KBM-7 (cell line): Measurements from ENCODE around the gene GRIN2A.

Experiments used
- DNase-seq: peaks from one replicate; pipeline ENCODE4 v3.0.0-alpha.2; 2015
- in situ Hi-C: fragments of 300-500 bp; cut with MboI; formaldehyde crosslinking; loops from 2 replicates; pipeline ENCODE4 v1.14.3; 2020; ENCODE audit warnings: low sequenced_read_pairs, low pct_unique_long_range_greater_than_20kb, mixed read lengths

GRIN2A gene

GRCh38 chr16:10065019-10065418 is 117.2 kb downstream of the GRIN2A start:
- no peak for DNase-seq
- in situ Hi-C loops: no loop called here

DNA sequence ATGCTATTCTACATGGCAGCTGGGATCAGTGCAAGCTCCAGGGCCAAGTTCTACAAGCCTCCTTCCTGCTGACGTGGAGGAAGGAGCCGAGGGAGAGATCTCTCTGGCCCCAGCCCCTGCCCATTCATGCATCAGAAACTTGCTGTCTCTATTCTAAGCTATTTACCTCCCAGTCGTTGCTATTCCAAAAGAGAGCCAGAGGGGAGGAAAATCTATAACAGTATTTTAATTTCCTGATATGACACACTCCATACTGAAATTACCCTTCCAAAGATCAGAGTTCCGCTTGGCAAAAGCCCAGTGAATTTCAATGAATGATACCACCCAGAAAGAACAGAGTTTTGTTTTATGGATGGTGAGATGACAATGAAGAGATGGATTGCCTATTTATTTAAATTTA is 133.4 kb downstream of the GRIN2A start:
- in situ Hi-C loops: no loop called here
- no peak for DNase-seq

GRCh38 chr16:10045947-10046346 is 136.3 kb downstream of the GRIN2A start:
- DNase-seq: no peak
- in situ Hi-C loops: no loop called here

DNA sequence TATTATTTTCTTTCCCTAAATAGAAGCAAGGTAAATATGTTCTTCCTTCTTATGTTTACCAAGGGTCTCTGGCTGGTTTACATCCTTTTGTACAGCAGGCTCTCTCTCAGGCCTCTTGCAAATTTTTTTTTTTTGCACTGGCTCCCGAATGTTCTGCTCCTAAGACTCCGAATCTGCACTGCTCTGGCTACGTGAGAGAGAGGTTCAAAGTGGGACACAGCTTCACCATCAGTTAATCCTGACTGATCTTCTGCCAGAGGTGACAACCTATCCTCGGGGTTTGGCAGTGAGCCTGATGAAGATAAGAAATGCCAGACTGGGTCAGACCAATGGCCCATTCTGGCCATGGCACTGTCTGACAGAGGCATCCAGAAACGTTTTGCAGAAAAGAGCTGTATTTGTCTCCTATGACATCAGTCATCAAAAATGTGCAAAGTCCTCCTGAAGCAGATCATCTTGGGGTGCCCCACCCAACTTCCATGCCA is 136.9 kb downstream of the GRIN2A start:
- DNase-seq: no peak
- in situ Hi-C loops: no loop called here

DNA sequence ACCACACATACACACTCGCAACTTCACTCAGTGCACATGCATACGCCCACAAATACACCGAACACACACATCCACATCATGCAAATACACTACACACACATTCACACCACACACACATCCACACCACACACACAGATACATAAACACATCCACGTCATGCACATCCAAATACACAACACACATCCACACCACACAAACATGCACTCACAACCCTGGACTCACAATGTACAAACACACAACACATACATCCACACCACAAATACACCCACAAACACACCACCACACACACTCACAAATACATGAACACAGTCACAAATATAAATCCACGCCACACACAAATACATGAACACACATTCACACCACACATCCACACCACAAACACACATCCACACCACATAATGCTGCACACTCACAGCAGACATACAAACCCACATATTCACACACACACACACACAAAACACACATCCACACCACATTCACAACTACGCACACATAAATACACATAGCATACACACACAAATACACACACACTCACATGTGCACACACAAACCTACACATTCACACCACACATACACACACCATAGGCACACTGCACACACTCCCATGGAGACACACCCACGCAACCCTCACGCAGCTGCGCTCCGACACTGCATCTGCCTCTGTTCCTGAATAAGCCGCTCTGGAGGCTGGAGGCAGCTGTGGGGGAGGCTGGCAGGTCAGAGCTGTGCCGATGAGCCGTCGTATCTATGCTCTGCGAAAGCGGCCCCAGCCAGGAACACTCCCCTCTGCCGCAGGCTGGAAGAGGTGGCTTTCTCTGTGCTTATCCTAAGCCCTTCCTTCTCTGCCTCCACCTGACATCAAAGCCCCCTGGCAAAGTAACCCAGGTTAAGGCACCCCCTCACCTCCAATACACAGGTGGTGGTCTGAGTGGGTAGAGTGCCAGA is 141.8 kb downstream of the GRIN2A start:
- no peak for DNase-seq
- in situ Hi-C loops: no loop called here

- DNase-seq: peak; percentile 3
- in situ Hi-C loops: no loop called here
Measured at GRCh38 chr16:10039220-10040096, 142.8 kb downstream of the GRIN2A start.

DNA sequence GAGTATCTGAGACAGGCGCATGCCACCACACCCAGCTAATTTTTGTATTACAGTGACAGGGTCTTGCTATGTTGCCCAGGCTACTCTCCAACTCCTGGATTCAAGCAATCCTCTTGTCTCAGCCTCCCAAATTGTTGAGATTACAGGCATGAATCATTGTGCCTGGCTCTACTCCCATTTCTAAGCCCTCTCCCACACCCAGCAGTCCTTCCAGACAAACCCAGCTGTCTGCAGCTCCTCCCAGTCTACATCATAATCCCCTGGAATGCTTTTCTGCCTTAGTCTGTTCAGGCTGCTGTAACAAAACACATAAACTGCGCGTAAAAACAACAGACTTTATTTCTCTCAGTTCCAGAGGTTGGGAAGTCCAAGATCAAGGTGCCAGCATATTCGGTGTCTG is 144.5 kb downstream of the GRIN2A start:
- no peak for DNase-seq
- in situ Hi-C loops: no loop called here

DNA sequence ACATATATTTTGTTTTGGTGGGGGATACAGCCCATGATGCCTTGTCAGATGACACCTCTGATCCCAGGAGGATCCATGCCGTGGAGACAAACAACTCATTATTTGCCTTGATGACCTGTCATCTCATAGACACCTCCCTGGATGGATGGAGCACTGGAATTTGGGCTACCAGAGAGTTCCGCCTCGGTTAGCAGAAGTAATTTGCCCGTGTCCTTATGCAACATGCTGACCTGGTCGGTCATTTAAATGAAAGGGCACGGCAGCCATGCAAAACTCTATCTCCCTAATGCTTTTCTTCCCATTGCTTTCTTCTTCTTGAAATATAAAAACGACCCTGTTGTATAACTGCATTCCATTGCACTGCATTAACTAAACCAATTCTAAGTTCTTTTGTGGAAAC is 145.3 kb downstream of the GRIN2A start:
- in situ Hi-C loops: no loop called here

DNA sequence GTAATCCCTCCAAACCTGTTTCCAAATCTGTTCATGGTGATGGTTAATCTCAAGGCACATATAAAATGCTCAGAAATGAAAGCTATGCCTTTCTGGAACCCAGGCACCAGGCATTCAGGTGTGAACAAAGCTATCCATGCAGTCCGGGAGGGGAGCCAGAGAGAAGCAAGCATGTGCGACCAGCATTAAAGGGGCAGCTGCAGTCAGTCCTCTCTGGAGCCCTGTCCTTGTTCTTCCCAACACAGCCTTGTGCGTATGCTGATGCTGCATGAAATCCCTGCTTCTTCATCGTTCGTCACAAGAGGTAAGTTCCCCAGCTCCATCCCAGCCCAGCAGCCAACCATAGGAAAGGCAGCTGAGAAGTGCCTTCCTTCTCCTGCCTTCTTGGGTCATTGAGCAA is 148.7 kb downstream of the GRIN2A start:
- DNase-seq: no peak
- in situ Hi-C loops: no loop called here

More for the DNA sequence above, 145.3 kb downstream of the GRIN2A start:
- no peak for DNase-seq

DNA sequence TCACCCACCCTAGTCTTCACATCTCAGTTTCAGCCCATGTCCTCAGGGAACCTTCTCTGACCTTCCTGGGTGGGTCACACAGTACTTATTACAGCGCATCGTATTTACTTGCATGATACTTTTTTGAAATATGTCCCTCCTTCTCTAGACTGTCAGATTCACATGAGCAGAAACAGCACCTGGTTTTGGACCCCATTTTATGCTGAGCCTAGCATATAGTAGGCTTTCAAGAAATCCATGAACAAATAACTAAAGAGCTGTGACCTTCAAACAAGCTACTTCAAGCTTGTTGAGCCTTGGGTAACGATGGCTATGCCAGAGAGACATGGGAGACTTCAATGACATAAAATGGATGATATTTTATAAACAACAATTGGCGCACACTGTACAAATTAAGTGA is 150.3 kb downstream of the GRIN2A start:
- in situ Hi-C loops: no loop called here
- no peak for DNase-seq

GRCh38 chr16:10031473-10031872 is 150.8 kb downstream of the GRIN2A start:
- DNase-seq: no peak
- in situ Hi-C loops: no loop called here

DNA sequence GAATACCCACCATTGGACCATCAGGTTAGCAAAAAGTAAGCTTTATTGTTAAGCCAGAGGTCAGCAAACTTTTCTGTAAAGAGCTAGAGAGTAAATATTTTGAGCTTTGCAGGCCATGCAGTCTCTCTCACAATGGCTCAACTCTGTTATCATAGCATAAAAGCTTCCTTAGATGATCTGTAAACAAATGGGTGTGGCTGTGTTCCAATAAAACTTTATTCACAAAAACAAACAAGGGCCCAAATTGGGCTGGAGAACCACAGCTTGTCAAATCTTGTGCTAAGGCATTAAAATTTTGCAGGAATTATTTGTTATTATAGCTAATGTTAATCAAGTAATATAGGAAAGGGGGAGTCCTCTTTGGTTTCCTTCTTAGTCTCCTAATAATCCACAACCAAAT is 153.6 kb downstream of the GRIN2A start:
- in situ Hi-C loops: no loop called here
- DNase-seq: no peak

- in situ Hi-C loops: no loop called here
- no peak for DNase-seq
Measured at GRCh38 chr16:10027553-10027952, 154.7 kb downstream of the GRIN2A start.

GRCh38 chr16:10026593-10026992 is 155.6 kb downstream of the GRIN2A start:
- in situ Hi-C loops: no loop called here
- no peak for DNase-seq

- in situ Hi-C loops: no loop called here
- no peak for DNase-seq
Measured at GRCh38 chr16:10022098-10022497, 160.1 kb downstream of the GRIN2A start.

- in situ Hi-C loops: no loop called here
Measured at GRCh38 chr16:10020866-10021265, 161.4 kb downstream of the GRIN2A start.

DNA sequence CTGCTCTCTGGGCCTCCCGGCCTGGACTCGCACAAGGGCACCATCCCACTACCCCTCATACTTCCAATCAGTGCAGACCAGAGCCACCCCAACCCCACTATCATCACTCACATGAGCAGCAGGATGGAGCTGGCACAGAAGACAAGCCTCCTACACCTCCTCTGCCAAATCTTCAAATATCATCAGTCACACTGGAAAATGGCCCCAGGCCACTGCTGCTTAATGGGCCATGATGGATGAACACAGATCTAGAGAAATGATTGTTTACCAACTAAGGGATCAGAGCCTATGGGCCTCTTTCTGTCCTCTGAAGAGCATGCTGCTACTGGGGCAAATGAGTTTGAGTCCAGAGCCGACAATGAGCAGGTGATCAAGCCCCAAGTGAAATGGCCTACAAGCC is 165.5 kb downstream of the GRIN2A start:
- DNase-seq: no peak
- in situ Hi-C loops: no loop called here

More at GRCh38 chr16:10020866-10021265, 161.4 kb downstream of the GRIN2A start:
- no peak for DNase-seq

- DNase-seq: no peak
- in situ Hi-C loops: no loop called here
Measured at GRCh38 chr16:10015397-10015796, 166.8 kb downstream of the GRIN2A start.

DNA sequence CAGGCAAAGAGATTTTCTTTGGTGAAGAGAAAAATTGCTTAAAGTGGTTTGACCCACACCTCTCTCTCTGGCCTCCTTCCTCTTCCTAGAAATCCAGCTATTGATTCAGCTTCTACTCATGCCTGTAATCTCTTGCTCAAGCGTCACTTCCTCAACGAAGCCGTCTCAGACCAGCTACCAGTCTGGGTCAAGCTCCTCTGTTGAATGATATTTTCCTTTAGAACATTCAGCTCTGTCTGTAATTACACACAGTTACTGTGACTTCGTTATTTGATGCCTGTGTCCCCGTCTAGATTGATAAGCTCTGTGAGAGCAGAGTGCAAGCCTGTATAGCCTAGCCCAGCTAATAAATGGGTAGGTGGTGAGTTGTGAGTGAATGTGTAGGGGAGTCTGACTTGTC is 168.5 kb downstream of the GRIN2A start:
- in situ Hi-C loops: no loop called here
- no peak for DNase-seq

GRCh38 chr16:10013364-10013763 is 168.9 kb downstream of the GRIN2A start:
- in situ Hi-C loops: no loop called here
- no peak for DNase-seq
